GM13977 (cell line): ENCODE measurements around the gene NDEL1.

Source experiments
- DNase-seq: peaks from one replicate; pipeline ENCODE4 v3.0.0; 2012; ENCODE audit warnings: low spot score
- in situ Hi-C: fragments of 300-500 bp; cut with MboI; formaldehyde crosslinking; loops from one replicate; pipeline ENCODE4 v1.12.0; 2022; ENCODE audit warnings: low sequenced_read_pairs, low pct_unique_long_range_greater_than_20kb, mixed read lengths, inconsistent platforms; ENCODE audit not compliant: unreplicated experiment
- TF ChIP-seq, protein P1 (sequence below): IDR thresholded peaks from 2 replicates; pipeline ENCODE4 v1.5.1; 2012; ENCODE audit warnings: mild to moderate bottlenecking, control low read depth; ENCODE audit not compliant: insufficient read depth; ENCODE audit errors: extremely low read depth, missing control alignments

Gene NDEL1

DNA sequence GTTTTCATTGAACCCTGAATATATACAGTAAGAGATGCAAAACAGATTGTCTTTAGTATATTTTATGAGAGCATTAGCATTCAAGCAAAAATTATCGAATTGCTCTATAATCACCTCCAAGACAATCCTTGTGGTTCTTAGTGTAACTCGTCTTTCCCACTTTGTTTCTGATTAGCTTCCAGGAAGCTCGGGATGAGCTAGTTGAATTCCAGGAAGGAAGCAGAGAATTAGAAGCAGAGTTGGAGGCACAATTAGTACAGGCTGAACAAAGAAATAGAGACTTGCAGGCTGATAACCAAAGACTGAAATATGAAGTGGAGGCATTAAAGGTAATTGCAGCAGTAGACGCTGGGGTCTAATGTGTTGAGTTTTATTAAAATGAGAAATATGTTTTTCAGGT is 9.9 kb downstream of the NDEL1 start:
- TF ChIP-seq, protein P1, sequence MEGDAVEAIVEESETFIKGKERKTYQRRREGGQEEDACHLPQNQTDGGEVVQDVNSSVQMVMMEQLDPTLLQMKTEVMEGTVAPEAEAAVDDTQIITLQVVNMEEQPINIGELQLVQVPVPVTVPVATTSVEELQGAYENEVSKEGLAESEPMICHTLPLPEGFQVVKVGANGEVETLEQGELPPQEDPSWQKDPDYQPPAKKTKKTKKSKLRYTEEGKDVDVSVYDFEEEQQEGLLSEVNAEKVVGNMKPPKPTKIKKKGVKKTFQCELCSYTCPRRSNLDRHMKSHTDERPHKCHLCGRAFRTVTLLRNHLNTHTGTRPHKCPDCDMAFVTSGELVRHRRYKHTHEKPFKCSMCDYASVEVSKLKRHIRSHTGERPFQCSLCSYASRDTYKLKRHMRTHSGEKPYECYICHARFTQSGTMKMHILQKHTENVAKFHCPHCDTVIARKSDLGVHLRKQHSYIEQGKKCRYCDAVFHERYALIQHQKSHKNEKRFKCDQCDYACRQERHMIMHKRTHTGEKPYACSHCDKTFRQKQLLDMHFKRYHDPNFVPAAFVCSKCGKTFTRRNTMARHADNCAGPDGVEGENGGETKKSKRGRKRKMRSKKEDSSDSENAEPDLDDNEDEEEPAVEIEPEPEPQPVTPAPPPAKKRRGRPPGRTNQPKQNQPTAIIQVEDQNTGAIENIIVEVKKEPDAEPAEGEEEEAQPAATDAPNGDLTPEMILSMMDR = no peak
- in situ Hi-C loops = no loop called here
- DNase-seq = no peak

- in situ Hi-C loops = no loop called here
- no peak for DNase-seq
- TF ChIP-seq, protein P1 = no peak
These were observed 12.1 kb downstream of the NDEL1 start for GRCh38 chr17:8447799-8448198.

DNA sequence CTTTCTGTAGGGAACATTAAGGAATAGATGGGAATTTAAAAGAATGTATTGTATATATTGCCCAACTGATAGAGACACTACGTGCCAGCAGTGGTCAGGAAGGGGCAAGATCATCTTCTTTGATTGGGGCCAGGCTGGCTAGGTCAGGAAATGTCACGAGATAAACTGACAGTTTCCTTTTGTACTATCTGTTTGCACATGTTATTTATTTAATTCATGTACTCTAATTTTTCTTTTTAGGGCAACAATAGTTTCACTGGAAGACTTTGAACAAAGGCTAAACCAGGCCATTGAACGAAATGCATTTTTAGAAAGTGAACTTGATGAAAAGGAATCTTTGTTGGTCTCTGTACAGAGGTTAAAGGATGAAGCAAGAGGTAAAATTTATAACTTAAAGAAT is 12.6 kb downstream of the NDEL1 start:
- TF ChIP-seq, protein P1 = no peak
- in situ Hi-C loops = no loop called here
- no peak for DNase-seq

- TF ChIP-seq, protein P1 = no peak
- in situ Hi-C loops = no loop called here
- no peak for DNase-seq
These were observed 16.4 kb downstream of the NDEL1 start for GRCh38 chr17:8451933-8452614.

DNA sequence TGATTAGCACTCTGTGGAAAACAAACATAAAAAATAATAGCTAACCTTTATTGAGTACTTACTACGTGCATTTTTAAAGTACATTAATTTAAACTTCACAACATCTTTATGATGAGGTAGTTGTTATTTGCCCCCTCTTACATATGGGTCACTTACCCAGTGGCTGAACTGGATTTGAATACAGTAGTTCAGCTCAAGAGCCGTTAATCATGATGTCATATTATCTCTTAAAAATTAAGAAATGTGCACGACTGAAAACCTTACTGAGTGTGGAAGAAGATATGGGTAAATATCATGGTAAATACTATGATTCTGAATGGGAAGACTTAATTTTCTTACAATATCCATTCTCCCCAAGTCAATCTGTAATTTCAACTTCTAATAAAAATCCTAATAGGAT is 17.6 kb downstream of the NDEL1 start:
- no peak for DNase-seq
- in situ Hi-C loops = no loop called here
- TF ChIP-seq, protein P1 = no peak

- DNase-seq = no peak
- TF ChIP-seq, protein P1 = no peak
- in situ Hi-C loops = no loop called here
These were observed 20.1 kb downstream of the NDEL1 start for GRCh38 chr17:8455665-8456209.
